Activated CD4-positive, alpha-beta T cell treated with anti-CD3 and anti-CD28 coated beads for 24 hours (primary cell): ENCODE results near the gene ZIC2.
"Not testable (repeated sequence)": the region's sequence is repeated elsewhere in the genome, so short reads cannot be mapped to it uniquely, and the experiment has no call there.

Experiments
- DNase-seq, 2 donors: peaks; one replicate each; pipeline ENCODE4 v3.0.0-alpha.2; 2020; ENCODE audit warnings: low read depth in 2 of 2

The ZIC2 gene

DNA sequence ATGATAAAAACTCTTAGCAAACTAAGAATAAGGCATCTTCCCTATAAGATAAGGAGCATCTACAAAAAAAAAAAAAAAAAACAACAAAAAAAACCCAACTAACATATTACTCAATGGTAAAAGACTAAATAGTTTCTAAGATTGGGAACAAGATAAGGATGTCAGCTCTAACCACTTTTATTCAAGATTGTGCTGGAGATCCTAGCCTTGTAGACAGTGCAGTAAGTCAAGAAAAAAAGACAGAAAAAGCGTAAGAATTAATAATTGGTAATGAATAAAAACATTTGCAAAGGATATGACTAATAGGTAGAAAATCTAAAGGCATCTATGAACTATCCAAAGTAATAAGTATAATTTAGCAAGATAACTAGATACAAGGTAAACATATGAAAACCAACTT lies 33.0 kb downstream of the ZIC2 start:
- no peak for DNase-seq

GRCh38 chr13:100019780-100020356 lies 38.3 kb downstream of the ZIC2 start:
- no peak for DNase-seq

- DNase-seq, result no peak
These were observed 41.2 kb downstream of the ZIC2 start for GRCh38 chr13:100022798-100023197.

DNA sequence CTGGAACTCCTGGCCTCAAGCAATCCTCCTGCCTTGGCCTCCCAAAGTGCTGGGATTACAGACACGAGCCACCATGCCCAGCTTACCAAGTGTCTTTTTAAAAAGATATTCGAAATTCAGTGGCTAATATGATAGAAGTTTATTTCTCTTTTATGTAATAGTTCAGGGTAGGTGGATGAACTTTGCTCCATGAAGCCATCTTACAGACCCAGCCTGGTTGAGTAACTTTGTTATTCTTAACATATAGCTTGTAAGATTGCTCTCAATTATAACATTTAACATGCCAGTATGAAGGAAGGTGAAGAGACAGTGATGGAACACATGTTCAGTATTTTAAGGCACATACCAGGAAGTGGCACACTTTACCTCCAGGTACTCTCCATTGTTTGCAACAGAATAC lies 42.4 kb downstream of the ZIC2 start:
- DNase-seq, result no peak

GRCh38 chr13:100029933-100030332 lies 48.3 kb downstream of the ZIC2 start:
- no peak for DNase-seq

DNA sequence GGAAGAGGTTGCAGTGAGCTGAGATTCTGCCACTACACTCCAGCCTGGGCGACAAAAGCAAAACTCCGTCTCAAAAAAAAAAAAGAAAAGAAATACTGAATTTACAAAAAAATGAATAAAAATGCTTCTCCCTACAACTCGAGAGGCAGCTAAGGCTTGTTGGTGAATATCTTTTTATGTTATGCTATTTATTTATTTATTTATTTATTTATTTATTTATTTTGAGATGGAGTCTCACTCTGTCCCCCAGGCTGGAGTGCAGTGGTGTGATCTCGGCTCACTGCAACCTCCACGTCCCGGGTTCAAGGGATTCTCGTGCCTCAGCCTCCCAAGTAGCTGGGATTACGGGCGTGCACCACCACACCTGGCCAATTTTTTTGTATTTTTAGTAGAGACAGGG lies 51.1 kb downstream of the ZIC2 start:
- not testable (repeated sequence) for DNase-seq

DNA sequence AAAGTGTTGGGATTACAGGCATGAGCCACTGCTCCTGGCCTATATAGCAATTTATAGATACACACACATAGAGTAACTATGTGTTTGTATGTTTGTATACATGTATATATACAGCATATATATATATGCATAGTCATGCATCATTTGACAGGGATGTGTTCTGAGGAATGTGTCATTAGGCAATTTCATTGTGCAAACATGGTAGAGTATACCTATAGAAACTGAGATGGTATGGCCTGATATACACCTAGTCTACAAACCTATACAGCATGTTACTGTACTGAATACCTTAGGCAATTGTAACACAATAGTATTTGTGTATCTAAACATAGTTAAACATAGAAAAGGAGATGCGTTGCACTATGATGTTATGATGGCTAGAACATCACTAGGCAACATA lies 54.4 kb downstream of the ZIC2 start:
- no peak for DNase-seq
